Heart left ventricle (tissue), 16 donors: Measurements from ENCODE around the gene PADI6. TPM values are rescaled to one million over a fixed set of nuclear protein-coding genes. Genes with fewer than 3 reads are reported as not detected.

Experiments
- ATAC-seq, 4 donors: fragments of 200-7000 bp; cut with Tn5 transposase; one replicate each; pipeline ENCODE4 v1.9.1; 2020 to 2022; ENCODE audit warnings: moderate library complexity in 4 of 4, mild to moderate bottlenecking in 3 of 4, moderate number of reproducible peaks in 1 of 4
- DNase-seq, 5 donors: peaks; one replicate each; pipeline ENCODE4 v3.0.0-alpha.2; 2020
- H3K27ac ChIP-seq, 12 donors: fragments of 200-600 bp; sonication (generic) in 4 of 12; one replicate each; pipeline versions ENCODE4 v1.5.0 to v1.8.0; 2016 to 2022; ENCODE audit warnings: mild to moderate bottlenecking in 2 of 12
- H3K27me3 ChIP-seq, 9 donors: fragments of 200-600 bp; sonication (generic) in 2 of 9; one replicate each; pipeline versions ENCODE4 v1.5.1 to v1.8.0; 2016 to 2022; ENCODE audit warnings: mild to moderate bottlenecking in 3 of 9
- H3K36me3 ChIP-seq, 9 donors: fragments of 200-600 bp; sonication (generic) in 2 of 9; one replicate each; pipeline versions ENCODE4 v1.5.0 to v1.8.0; 2018 to 2022; ENCODE audit warnings: mild to moderate bottlenecking in 2 of 9
- H3K4me1 ChIP-seq, 12 donors: fragments of 200-600 bp; sonication (generic) in 4 of 12; one replicate each; pipeline versions ENCODE4 v1.5.0 to v1.8.0; 2016 to 2022; ENCODE audit warnings: mild to moderate bottlenecking in 3 of 12
- H3K4me3 ChIP-seq, 12 donors: fragments of 200-600 bp; sonication (generic) in 4 of 12; one replicate each; pipeline versions ENCODE4 v1.5.0 to v1.8.0; 2017 to 2022; ENCODE audit warnings: mild to moderate bottlenecking in 9 of 12, moderate library complexity in 4 of 12
- H3K9me3 ChIP-seq, 12 donors: fragments of 200-600 bp; sonication (generic) in 4 of 12; one replicate each; pipeline versions ENCODE4 v1.5.0 to v1.8.0; 2016 to 2022; ENCODE audit warnings: mild to moderate bottlenecking in 1 of 12
- CTCF ChIP-seq, 12 donors: fragments of 200-600 bp; sonication (generic) in 4 of 12; IDR thresholded peaks; one replicate each; pipeline versions ENCODE4 v1.5.0 to v1.8.0; 2018 to 2022; ENCODE audit warnings: antibody characterized with exemption in 12 of 12, mild to moderate bottlenecking in 5 of 12
- POLR2A ChIP-seq, 2 donors: fragments of 450-650 bp; IDR thresholded peaks; one replicate each; pipeline ENCODE4 v1.6.1; 2017; ENCODE audit warnings: antibody characterized with exemption in 2 of 2, mild to moderate bottlenecking in 2 of 2, moderate library complexity in 2 of 2
- WGBS, 4 donors: extraction: QIAGEN DNeasy Blood & Tissue Kit in 2 of 4; methylation state at CpG; one replicate each; pipeline versions ENCODE4 v1.1.5 to v1.1.7; 2013 to 2018; 5-methylcytosine and 5-hydroxymethylcytosine counted together
- intact Hi-C, 10 donors: fragments of 100-400 bp; cut with DNase I; formaldehyde crosslinking; loops; one replicate each; pipeline versions ENCODE4 v1.11.1 to v1.14.2; 2022
- polyA plus RNA-seq, 2 donors: library from polyadenylated mRNA; stranded (reverse); fragments of 200-250 nt; gene quantifications; one replicate each; pipeline ENCODE4 v1.2.3, GENCODE V29; 2013
- total RNA-seq, 9 donors: library from RNA; depleted of rRNA in 2 of 9; stranded (reverse); fragments of >200 nt in 2 of 9; fragmentation: NEBNext Ultra II Directional in 3 of 9; extraction: Animal tissue kit (Norgen Biotek cat#: 25700) in 3 of 9; gene quantifications; one replicate each; pipeline versions ENCODE4 v1.1.0 to v1.2.4, GENCODE V29; 2016 to 2023
- donor health status: ischemic (EF 13 %, LVEDD 7.1; RV severe dilation, severe dysfunction).
- donor health status: healthy with polysubstance abuse.
- donor health status: DM: no; HTN: yes; CAD: no.
- donor health status: DM: no; HTN: no; CAD: no.
- donor health status: ischemic (EF 25% LVEDD 6.9; RV normal size, moderate dysfunction).
- donor health status: ischemic (EF 25% LVEDD 5.7; RV mildly dilated, moderate dysfunction).
- donor health status: healthy.
- donor health status: DM: yes; HTN: yes; CAD: no.
- donor health status: ischemic (EF 35%, LVEDD 5.7; RV mildly dilated, moderate dysfunction).
- donor health status: nonischemic (EF 11% LVEDD 7.7; RV severe dilation, severe dysfunction).
- donor health status: DM: yes; HTN: yes; CAD: no.
- donor health status: PGD.
- donor health status: ischemic (EF 29% LVEDD 5.4; RV normal size, mild dysfunction).
- donor health status: nonischemic (EF 23%, LVEDD 6.1; RV moderate dilation, normal function).

The PADI6 gene
- total and polyA plus RNA-seq, 11 donors = not detected

- Histone ChIP-seq H3K27ac (peak overlapping the region in 1 of 12 donors; percentile 67), H3K27me3 (no peaks in the 10 kb centered on the region), H3K4me3 (no peak overlapping the region), H3K4me1 (peaks cover 0 to 55% (median 9%) of the 10 kb centered on the region in 12 donors), H3K9me3 (no peaks in the 10 kb centered on the region), H3K36me3 (peaks cover 0 to 53% (median 20%) of the 10 kb centered on the region in 9 donors)
- DNase-seq (peak in 1 of 5 donors; percentile 19), ATAC-seq (no peak)
- 87 to 100% (median 98%) methylated on average over 3 of the region's 3 CpGs for WGBS, 4 donors
- TF ChIP-seq CTCF (IDR thresholded peaks at IDR 0.05) (no peak), POLR2A (IDR thresholded peaks at IDR 0.05) (no peak)
- intact Hi-C loops = no loop called here
Observed at GRCh38 chr1:17432412-17432811, 60.4 kb downstream of the PADI6 start.

DNA sequence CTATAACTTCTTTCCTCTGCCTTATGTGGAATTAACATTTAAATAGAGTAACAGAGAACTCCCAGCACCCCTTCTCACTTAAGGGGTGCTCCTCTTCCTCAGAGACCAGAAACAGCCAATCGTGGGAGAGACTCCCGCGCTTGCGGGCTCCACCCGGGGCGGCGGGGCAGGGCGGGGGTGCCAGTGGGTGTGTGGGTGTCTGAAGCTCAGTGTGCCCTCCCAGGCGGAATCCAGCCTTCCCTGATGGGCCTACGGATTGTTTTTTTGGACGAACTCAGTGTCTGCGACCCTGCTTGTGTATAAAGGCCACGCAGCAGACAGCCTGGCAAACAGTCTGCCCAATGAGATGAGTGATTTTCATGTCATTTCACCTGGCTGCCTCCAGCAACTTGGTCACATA, 61.3 kb downstream of the PADI6 start:
- H3K27me3 ChIP-seq = no peaks in the 10 kb centered on the region
- H3K27ac ChIP-seq = no peak overlapping the region
- no peak for TF ChIP-seq CTCF (IDR thresholded peaks at IDR 0.05)
- no peak for TF ChIP-seq POLR2A (IDR thresholded peaks at IDR 0.05)
- DNase-seq (peak in 1 of 5 donors; percentile 52), ATAC-seq (no peak)
- peaks cover 0 to 45% (median 11%) of the 10 kb centered on the region in 9 donors for H3K36me3 ChIP-seq
- 89 to 95% (median 93%) methylated on average over 13 of the region's 13 CpGs for WGBS, 4 donors
- H3K4me1 ChIP-seq = peaks cover 0 to 55% (median 9%) of the 10 kb centered on the region in 12 donors
- no peak overlapping the region for H3K4me3 ChIP-seq
- intact Hi-C loops = no loop called here
- no peaks in the 10 kb centered on the region for H3K9me3 ChIP-seq

GRCh38 chr1:17434016-17434415, 62.0 kb downstream of the PADI6 start:
- DNase-seq (no peak), ATAC-seq (no peak)
- Histone ChIP-seq H3K27me3 (no peaks in the 10 kb centered on the region), H3K36me3 (peaks cover 0 to 37% (median 5%) of the 10 kb centered on the region in 9 donors), H3K4me1 (peaks cover 0 to 55% (median 9%) of the 10 kb centered on the region in 12 donors), H3K9me3 (no peaks in the 10 kb centered on the region), H3K27ac (no peak overlapping the region), H3K4me3 (no peak overlapping the region)
- intact Hi-C loops = no loop called here
- WGBS, 4 donors = 78 to 82% (median 81%) methylated on average over 3 of the region's 3 CpGs
- TF ChIP-seq POLR2A (IDR thresholded peaks at IDR 0.05) (no peak), CTCF (IDR thresholded peaks at IDR 0.05) (no peak)

DNA sequence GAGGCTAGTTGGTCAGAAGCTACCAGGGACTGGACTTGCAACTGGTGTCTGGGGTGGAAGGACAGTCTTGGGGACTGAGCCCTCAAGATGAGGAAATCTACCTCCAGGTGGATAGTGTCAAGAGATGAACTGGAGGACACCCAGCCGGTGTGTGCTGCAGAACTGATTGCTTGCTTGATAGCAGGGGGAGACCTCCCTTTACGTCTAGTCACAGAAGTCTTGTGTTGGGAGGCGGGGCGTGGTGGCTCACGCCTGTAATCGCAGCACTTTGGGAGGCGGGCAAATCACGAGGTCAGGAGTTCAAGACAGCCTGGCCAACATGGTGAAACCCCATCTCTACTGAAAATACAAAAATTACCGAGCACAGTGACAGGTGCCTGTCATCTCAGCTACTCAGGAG, 62.6 kb downstream of the PADI6 start:
- DNase-seq = peak in 1 of 5 donors; percentile 13
- no peak for ATAC-seq
- no peak for TF ChIP-seq POLR2A (IDR thresholded peaks at IDR 0.05)
- no peak for TF ChIP-seq CTCF (IDR thresholded peaks at IDR 0.05)
- Histone ChIP-seq H3K9me3 (no peaks in the 10 kb centered on the region), H3K27ac (no peak overlapping the region), H3K27me3 (no peaks in the 10 kb centered on the region), H3K4me3 (no peak overlapping the region), H3K4me1 (peaks cover 0 to 55% (median 9%) of the 10 kb centered on the region in 12 donors), H3K36me3 (peaks cover 0 to 32% (median 5%) of the 10 kb centered on the region in 9 donors)
- intact Hi-C loops = no loop called here
- WGBS, 4 donors = 77 to 90% (median 85%) methylated on average over 9 of the region's 9 CpGs
